ENCODE results near the gene THBD. TPM values are rescaled to one million over a fixed set of nuclear protein-coding genes. Genes with fewer than 3 reads are reported as not detected.

The THBD gene
- total RNA-seq, 1 experiment from 2014 or later = 0.26 TPM

- in situ Hi-C loops (cut with HindIII; ENCODE audit: low pct_unique_long_range_greater_than_20kb, low sequenced_read_pairs) = no loop called here
- H3K9me3 ChIP-seq (ENCODE audit: control insufficient read depth, insufficient read depth, low read depth, low read length) = no peaks in the 10 kb centered on the region
- DNase-seq (ENCODE audit: low read depth, low spot score) (no peak), ATAC-seq (no peak)
- H3K4me3 ChIP-seq (ENCODE audit: low read depth in 2 of 2, low read length in 2 of 2) = no peak overlapping the region
- ChIA-PET POLR2A (no interaction called here), CTCF (no interaction called here)
- intact Hi-C loops (cut with micrococcal nuclease; ENCODE audit: unreplicated experiment) = no loop called here
- no peaks in the 10 kb centered on the region for H3K4me1 ChIP-seq (ENCODE audit: control insufficient read depth, insufficient read depth, low read length)
- no TSS peak for BruUV-seq (replicated peaks)
- TF ChIP-seq TCF7L2 (IDR thresholded peaks at IDR 0.05; ENCODE audit: low read depth, low read length) = no peak
- TF ChIP-seq, protein P1, sequence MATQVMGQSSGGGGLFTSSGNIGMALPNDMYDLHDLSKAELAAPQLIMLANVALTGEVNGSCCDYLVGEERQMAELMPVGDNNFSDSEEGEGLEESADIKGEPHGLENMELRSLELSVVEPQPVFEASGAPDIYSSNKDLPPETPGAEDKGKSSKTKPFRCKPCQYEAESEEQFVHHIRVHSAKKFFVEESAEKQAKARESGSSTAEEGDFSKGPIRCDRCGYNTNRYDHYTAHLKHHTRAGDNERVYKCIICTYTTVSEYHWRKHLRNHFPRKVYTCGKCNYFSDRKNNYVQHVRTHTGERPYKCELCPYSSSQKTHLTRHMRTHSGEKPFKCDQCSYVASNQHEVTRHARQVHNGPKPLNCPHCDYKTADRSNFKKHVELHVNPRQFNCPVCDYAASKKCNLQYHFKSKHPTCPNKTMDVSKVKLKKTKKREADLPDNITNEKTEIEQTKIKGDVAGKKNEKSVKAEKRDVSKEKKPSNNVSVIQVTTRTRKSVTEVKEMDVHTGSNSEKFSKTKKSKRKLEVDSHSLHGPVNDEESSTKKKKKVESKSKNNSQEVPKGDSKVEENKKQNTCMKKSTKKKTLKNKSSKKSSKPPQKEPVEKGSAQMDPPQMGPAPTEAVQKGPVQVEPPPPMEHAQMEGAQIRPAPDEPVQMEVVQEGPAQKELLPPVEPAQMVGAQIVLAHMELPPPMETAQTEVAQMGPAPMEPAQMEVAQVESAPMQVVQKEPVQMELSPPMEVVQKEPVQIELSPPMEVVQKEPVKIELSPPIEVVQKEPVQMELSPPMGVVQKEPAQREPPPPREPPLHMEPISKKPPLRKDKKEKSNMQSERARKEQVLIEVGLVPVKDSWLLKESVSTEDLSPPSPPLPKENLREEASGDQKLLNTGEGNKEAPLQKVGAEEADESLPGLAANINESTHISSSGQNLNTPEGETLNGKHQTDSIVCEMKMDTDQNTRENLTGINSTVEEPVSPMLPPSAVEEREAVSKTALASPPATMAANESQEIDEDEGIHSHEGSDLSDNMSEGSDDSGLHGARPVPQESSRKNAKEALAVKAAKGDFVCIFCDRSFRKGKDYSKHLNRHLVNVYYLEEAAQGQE (IDR thresholded peaks at IDR 0.05; ENCODE audit: insufficient read depth in 1 of 2, low read depth in 2 of 2, low read length in 1 of 2) = no peak
- no peak for TF ChIP-seq POLR2AphosphoS5 (IDR thresholded peaks at IDR 0.05; ENCODE audit: low read depth, low read length)
- H3K27me3 ChIP-seq (ENCODE audit: control insufficient read depth, insufficient read depth, low read length) = 0 out of 2 replicates have a peak, but pooled peaks cover 2% of the 10 kb centered on the region
- no peaks in the 10 kb centered on the region for H3K36me3 ChIP-seq (ENCODE audit: control insufficient read depth, insufficient read depth, low read length)
- no peak overlapping the region for H3K27ac ChIP-seq (ENCODE audit: low read length)
Observed at GRCh38 chr20:23021951-23022350, 27.5 kb downstream of the THBD start.

GRCh38 chr20:23021541-23021940 lies 27.9 kb downstream of the THBD start:
- Histone ChIP-seq H3K4me3 (ENCODE audit: low read depth in 2 of 2, low read length in 2 of 2) (no peak overlapping the region), H3K27ac (ENCODE audit: low read length) (no peak overlapping the region), H3K27me3 (ENCODE audit: control insufficient read depth, insufficient read depth, low read length) (0 out of 2 replicates have a peak, but pooled peaks cover 2% of the 10 kb centered on the region), H3K4me1 (ENCODE audit: control insufficient read depth, insufficient read depth, low read length) (no peaks in the 10 kb centered on the region), H3K36me3 (ENCODE audit: control insufficient read depth, insufficient read depth, low read length) (no peaks in the 10 kb centered on the region), H3K9me3 (ENCODE audit: control insufficient read depth, insufficient read depth, low read depth, low read length) (no peaks in the 10 kb centered on the region)
- in situ Hi-C loops (cut with HindIII; ENCODE audit: low pct_unique_long_range_greater_than_20kb, low sequenced_read_pairs) = no loop called here
- DNase-seq (ENCODE audit: low read depth, low spot score) (no peak), ATAC-seq (no peak)
- intact Hi-C loops (cut with micrococcal nuclease; ENCODE audit: unreplicated experiment) = no loop called here
- ChIA-PET CTCF (no interaction called here), POLR2A (no interaction called here)
- no TSS peak for BruUV-seq (replicated peaks)
- TF ChIP-seq, protein P2, sequence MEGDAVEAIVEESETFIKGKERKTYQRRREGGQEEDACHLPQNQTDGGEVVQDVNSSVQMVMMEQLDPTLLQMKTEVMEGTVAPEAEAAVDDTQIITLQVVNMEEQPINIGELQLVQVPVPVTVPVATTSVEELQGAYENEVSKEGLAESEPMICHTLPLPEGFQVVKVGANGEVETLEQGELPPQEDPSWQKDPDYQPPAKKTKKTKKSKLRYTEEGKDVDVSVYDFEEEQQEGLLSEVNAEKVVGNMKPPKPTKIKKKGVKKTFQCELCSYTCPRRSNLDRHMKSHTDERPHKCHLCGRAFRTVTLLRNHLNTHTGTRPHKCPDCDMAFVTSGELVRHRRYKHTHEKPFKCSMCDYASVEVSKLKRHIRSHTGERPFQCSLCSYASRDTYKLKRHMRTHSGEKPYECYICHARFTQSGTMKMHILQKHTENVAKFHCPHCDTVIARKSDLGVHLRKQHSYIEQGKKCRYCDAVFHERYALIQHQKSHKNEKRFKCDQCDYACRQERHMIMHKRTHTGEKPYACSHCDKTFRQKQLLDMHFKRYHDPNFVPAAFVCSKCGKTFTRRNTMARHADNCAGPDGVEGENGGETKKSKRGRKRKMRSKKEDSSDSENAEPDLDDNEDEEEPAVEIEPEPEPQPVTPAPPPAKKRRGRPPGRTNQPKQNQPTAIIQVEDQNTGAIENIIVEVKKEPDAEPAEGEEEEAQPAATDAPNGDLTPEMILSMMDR (IDR thresholded peaks at IDR 0.05) = no peak
- TF ChIP-seq, protein P1 (IDR thresholded peaks at IDR 0.05; ENCODE audit: insufficient read depth in 1 of 2, low read depth in 2 of 2, low read length in 1 of 2) = no peak
- no peak for TF ChIP-seq POLR2AphosphoS5 (IDR thresholded peaks at IDR 0.05; ENCODE audit: low read depth, low read length)
- TF ChIP-seq TCF7L2 (IDR thresholded peaks at IDR 0.05; ENCODE audit: low read depth, low read length) = no peak
- TF ChIP-seq SIN3A (IDR thresholded peaks at IDR 0.05; ENCODE audit: borderline replicate concordance, insufficient read depth, low read depth, low read length) = no peak
